ENCODE measurements around the gene OR2B6. TPM values are rescaled to one million over a fixed set of nuclear protein-coding genes. Genes with fewer than 3 reads are reported as not detected.

OR2B6 gene
- total RNA-seq, 1 experiment from 2014 or later = not detected

- no peaks in the 10 kb centered on the region for H3K9me3 ChIP-seq (ENCODE audit: control insufficient read depth, low read depth, low read length)
Measured at GRCh38 chr6:28001351-28001750, 44.3 kb downstream of the OR2B6 start.

More at GRCh38 chr6:28001351-28001750, 44.3 kb downstream of the OR2B6 start:
- no peak overlapping the region for H4K91ac ChIP-seq (ENCODE audit: insufficient read length, low read depth, low read length)
- no peak overlapping the region for H2BK12ac ChIP-seq (ENCODE audit: insufficient read length, low read depth, low read length)
- no peak overlapping the region for H3K27ac ChIP-seq (ENCODE audit: insufficient read length, low read depth, low read length)
- H4K5ac ChIP-seq (ENCODE audit: insufficient read length, low read depth, low read length) = no peak overlapping the region
- Mint-ChIP-seq H3K4me3 (no peak overlapping the region), H3K4me1 (peaks cover 39 to 42% of the 10 kb centered on the region in 2 experiments), H3K9me3 (no peaks in the 10 kb centered on the region; a peak in 1 of 5 replicates), H3K27me3 (ENCODE audit: low read depth) (peaks cover 8% of the 10 kb centered on the region), H3K27ac (peak overlapping the region in 1 of 3 experiments; percentile 9; a peak in 1 of 7 replicates), H3K36me3 (ENCODE audit: insufficient read depth in 1 of 3, low read depth in 3 of 3) (no peaks in the 10 kb centered on the region)
- H3K27me3 ChIP-seq (ENCODE audit: insufficient read depth, low read length) = no peaks in the 10 kb centered on the region
- H3K4me2 ChIP-seq (ENCODE audit: insufficient read depth, insufficient read length, low read length) = no peak overlapping the region
- no CpG with 5 or more reads among the region's 15 CpGs for WGBS (ENCODE audit: extremely low coverage, insufficient read length, low lambda C conversion rate)
- no peaks in the 10 kb centered on the region for H3K23me2 ChIP-seq (ENCODE audit: insufficient read length, low read depth, low read length, poor library complexity, severe bottlenecking)
- no peak overlapping the region for H3K9ac ChIP-seq (ENCODE audit: extremely low read depth, insufficient read length, low read length)
- no peak overlapping the region for H2AFZ ChIP-seq (ENCODE audit: low read length)
- H3K18ac ChIP-seq (ENCODE audit: insufficient read length, low read depth, low read length) = no peak overlapping the region
- no peaks in the 10 kb centered on the region for H3K79me2 ChIP-seq (ENCODE audit: insufficient read depth, low read length)
- H3K79me1 ChIP-seq (ENCODE audit: insufficient read depth, low read depth, low read length, poor library complexity, severe bottlenecking) = no peaks in the 10 kb centered on the region
- no peak for DNase-seq
- no peak overlapping the region for H3K4ac ChIP-seq (ENCODE audit: low read depth, low read length)
- H2BK5ac ChIP-seq (ENCODE audit: insufficient read length, low read length) = no peak overlapping the region
- H3K14ac ChIP-seq (ENCODE audit: insufficient read depth, low read length) = no peak overlapping the region
- no peak overlapping the region for H4K8ac ChIP-seq (replicated peaks; ENCODE audit: insufficient read length, low read depth, low read length)
- no peak overlapping the region for H2BK15ac ChIP-seq (ENCODE audit: low read depth, low read length)
- no peak overlapping the region for H2BK120ac ChIP-seq (ENCODE audit: low read depth, low read length, poor library complexity, severe bottlenecking)
- H2AK5ac ChIP-seq (ENCODE audit: insufficient read length, low read length) = no peak overlapping the region
- no peak overlapping the region for H3K23ac ChIP-seq (ENCODE audit: insufficient read length, low read depth, low read length)
- H3K4me1 ChIP-seq (ENCODE audit: insufficient read depth, low read length) = peaks cover 12% of the 10 kb centered on the region; the same call in 1 of the 2 replicates
- TF ChIP-seq CTCF (conservative IDR thresholded peaks at IDR 0.05) = no peak
- no peak overlapping the region for H3T11ph ChIP-seq (ENCODE audit: low read length)
- H4K20me1 ChIP-seq (ENCODE audit: control insufficient read depth, insufficient read depth, insufficient read length) = no peaks in the 10 kb centered on the region
- H2BK20ac ChIP-seq (ENCODE audit: low read depth, low read length, poor library complexity, severe bottlenecking) = no peak overlapping the region
- H3K56ac ChIP-seq (ENCODE audit: insufficient read length, low read depth, low read length) = no peak overlapping the region

Measured in H9 (cell line).